AG09319 (cell line): ENCODE results near the gene MAOB.

Experiments
- DNase-seq: peaks from one replicate; pipeline ENCODE4 v3.0.0-alpha.2; 2010; ENCODE audit warnings: low read depth; ENCODE audit errors: extremely low read depth
- TF ChIP-seq, protein P1 (sequence below): IDR thresholded peaks from 2 replicates; pipeline ENCODE4 v1.5.1; 2011; ENCODE audit warnings: low read depth, mild to moderate bottlenecking, inconsistent platforms, low read length, moderate library complexity

The MAOB gene

GRCh38 chrX:43813898-43814297 lies 68.4 kb downstream of the MAOB start:
- DNase-seq = no peak
- TF ChIP-seq, protein P1, sequence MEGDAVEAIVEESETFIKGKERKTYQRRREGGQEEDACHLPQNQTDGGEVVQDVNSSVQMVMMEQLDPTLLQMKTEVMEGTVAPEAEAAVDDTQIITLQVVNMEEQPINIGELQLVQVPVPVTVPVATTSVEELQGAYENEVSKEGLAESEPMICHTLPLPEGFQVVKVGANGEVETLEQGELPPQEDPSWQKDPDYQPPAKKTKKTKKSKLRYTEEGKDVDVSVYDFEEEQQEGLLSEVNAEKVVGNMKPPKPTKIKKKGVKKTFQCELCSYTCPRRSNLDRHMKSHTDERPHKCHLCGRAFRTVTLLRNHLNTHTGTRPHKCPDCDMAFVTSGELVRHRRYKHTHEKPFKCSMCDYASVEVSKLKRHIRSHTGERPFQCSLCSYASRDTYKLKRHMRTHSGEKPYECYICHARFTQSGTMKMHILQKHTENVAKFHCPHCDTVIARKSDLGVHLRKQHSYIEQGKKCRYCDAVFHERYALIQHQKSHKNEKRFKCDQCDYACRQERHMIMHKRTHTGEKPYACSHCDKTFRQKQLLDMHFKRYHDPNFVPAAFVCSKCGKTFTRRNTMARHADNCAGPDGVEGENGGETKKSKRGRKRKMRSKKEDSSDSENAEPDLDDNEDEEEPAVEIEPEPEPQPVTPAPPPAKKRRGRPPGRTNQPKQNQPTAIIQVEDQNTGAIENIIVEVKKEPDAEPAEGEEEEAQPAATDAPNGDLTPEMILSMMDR = no peak

DNA sequence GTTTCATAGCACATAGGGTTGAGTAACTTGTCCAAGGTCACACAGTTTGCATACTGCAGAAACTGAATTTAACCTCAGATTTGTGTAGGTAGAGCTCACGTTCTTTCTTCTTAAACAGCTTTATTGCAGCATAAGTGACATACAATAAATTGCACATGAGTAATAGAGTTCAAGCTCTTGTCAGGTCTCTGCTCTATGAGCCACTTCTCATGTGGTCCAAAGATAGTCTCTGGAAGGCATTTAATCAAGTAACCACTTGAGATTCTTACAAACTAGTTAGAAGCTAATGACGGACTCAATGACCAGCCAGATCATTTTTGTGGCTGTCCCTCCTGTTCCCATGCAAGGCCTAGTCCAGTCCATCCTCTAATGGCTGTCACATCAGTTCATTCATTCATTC lies 68.9 kb downstream of the MAOB start:
- no peak for DNase-seq
- TF ChIP-seq, protein P1 = no peak

- TF ChIP-seq, protein P1 = no peak
- no peak for DNase-seq
These were observed 72.8 kb downstream of the MAOB start for GRCh38 chrX:43809463-43809862.

DNA sequence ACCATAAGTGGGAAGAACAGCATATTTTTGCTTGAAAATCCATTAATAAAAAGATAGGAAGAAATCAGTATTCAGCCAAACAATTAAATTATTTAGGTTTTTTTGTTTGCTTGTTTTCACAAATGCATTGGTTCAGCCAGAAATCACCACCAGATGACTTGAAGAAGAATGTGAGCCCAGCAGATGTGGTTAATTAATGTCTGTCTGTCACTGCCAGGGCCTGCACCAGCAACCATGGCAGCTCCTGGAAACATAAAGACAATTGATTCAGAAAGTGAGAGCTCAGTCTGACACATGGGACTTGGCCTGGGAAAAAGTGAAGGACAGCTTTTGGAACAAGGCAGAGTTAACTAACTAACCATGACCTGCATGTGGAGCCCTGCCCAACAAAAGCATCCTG lies 74.0 kb downstream of the MAOB start:
- TF ChIP-seq, protein P1 = no peak
- DNase-seq = no peak

DNA sequence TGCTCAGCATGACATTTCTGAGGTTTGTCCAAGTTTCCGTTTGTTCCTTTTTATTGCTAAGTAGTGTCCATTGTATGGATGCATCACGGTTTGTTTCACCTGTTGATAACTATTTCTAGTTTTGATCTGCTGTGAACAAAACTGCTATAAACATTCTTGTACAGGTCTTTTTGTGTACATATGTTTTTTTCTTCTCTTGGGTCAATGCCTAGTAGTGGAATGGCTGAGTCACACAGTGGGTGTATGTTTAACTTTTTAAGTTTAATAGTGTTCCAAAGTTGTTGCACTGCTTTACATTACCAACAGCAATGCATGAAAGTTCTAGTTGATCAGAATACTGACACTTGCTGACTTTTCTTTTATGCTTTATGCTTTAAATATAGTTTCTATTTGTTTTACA lies 76.7 kb downstream of the MAOB start:
- TF ChIP-seq, protein P1 = no peak
- DNase-seq = no peak

- TF ChIP-seq, protein P1 = no peak
These were observed 78.2 kb downstream of the MAOB start for GRCh38 chrX:43804021-43804420.

DNA sequence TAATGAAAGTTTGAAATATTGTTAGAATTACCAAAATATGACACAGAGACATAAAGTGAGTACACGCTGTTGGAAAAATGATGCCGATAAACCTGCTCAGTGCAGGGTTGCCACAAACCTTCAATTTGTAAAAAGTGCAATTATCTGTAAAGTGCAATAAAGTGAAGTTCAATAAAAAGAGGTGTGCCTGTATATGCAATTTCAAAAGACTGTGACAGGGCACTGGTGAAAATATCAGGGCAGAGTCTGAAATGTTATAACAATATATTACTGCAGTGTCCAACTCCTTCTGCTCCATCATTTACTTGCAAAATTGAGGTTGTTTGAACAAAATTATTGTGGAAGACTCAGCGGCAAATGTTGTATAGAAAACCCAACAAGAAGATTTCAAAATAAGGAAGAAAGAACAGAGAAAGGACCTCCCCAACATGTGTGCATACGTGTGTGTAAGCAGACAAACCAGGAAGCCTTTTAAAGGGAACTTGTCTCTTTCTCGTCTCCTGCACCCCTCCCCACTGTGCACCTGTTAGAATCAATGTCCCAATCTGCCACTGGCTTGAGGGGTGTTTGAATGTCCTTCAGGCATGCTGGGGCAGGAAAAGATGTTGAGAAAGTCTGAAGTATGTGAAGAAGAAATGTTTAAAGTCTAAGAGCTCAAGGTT lies 96.2 kb downstream of the MAOB start:
- TF ChIP-seq, protein P1 = no peak
- DNase-seq = no peak

More at GRCh38 chrX:43804021-43804420, 78.2 kb downstream of the MAOB start:
- DNase-seq = no peak
